NCI-H1436 treated with DMSO at 0.1 percent for 48 hours (cell line): ENCODE data around the gene DOK1.

Experiments used
- DNase-seq: peaks from one replicate; lab custom pipeline; 2025; lab: John Stamatoyannopoulos, UW

Gene DOK1

DNA sequence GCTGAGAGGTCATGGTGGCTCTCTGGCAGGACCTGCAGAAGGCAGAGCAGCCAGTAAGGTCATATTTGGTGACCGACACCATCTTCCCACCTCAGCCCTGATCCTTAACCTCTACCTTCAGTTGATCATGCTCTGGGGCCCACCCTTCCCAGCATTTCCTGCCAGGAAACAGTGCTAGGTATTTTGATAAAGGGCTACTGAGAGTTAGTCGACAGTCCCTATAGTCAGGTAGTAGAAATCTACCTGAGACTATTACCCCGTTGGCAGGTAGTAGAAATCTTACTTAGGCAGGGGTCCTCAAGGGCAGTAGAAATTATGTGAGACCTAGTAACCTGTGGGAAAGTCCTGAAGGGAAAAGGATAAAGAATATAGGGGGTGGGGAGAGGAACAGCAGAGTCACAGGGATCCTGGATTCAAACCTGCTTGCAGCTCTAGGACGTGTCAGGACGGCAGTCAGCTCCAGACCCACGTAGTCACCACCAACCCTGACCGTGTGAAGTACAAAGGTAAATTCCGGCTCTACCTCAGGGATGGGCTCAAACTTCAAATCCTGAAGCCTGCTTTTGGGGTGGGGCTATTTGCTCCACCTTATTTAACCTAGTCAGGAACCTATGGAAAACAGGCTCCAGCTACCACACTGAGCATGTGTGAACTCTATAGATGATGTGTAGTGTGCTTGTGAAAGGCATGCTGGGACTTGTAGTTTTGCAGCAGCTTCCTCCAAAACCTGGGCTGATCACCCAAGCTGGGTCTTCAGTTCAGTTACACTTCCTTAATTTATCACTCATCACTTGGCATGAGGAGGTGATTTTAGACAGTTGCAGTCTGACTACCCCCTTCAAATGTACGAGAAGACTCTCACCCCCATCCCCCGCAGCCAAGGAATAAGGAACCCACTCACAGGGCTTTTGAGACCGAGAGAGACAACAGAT, 28.5 kb upstream of the DOK1 start, which contains the start of gene DQX1:
DQX1 (minus strand) TSS at position 515 of the 932 bp plus-strand sequence; CDS start at position 13, 502 bp downstream.
- no peak for DNase-seq

DNA sequence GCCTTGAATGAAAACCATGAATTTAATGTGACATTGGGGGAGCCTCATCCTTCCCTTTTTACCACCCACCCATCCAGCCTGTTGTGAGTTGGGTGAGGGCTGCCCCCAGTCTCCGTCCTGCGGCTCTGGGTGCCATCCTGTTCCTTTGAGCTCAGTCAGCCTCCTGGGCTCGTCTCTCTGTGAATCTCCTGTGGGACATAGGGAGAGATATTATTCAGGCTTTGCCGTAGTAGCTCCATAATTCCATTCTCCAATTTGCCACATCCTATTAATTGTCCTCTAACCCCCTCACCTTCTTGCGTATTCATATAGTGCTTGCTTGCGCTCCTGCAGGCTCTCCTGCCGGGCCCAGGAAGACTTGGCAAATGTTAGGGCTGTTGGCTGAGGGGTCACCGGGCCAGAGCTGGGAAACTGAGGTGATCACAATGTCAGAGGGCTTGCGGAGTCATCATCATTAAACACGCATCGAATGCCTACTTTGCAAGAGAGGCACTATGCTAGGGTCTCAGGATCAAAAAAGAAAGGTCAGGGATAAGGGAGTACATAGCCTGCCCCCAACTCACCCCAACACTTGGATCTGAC, 27.8 kb upstream of the DOK1 start:
- DNase-seq: no peak

DNA sequence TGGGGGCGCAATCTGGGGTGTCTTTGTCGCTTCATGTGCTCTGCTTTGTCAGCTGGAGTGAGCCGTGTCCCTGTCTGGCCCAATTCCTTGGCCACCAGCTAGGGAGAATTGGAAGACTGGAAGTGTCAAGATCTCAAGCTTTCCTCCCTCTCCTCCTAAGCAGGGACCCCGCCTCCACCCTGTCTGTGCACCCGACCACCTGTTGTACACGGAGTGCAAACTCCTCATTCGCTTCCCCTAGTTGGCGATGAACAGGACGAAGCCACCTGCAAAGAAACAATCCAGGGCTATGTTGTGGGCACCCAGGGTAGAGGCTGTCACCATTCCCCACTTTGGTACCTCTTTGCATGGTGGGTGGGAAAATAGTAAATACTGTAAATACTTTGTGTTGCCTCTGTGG, 26.8 kb upstream of the DOK1 start:
- no peak for DNase-seq

DNA sequence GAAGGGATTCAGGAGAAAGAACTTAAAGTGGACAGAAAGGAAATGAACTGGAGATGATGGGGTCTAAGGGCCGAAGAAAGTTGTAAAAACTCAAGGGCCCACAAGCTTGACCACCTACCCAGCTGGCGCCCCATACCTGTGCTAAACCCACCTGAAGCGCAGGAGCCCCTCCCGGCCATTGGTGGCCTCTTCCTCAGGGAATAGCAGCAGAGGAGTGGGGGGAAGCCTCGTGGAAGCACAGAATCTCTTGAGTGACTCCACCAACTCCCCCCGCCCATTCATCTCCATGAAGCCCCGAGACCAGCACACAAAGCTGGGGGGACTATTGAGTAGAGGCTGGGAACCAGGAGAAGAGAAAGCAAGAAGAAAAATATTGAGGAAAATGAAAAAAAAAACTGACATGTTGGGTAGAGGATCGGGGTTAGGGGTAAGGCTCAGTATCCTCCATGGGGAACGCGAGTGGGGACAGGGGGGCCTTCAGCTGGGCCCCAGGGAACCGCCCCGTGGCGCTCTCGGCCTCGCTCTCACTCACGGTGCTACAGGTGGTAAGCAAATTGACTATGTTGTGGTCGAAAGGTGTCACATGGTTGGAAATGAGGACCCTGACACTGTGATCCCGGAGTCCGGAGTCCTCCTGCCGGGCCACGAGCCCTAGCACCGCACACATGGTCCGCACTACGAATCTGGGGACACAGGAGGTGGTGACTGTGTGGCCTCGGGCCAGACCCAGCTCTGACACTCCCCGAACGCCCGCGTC, 25.7 kb upstream of the DOK1 start:
- no peak for DNase-seq

DNA sequence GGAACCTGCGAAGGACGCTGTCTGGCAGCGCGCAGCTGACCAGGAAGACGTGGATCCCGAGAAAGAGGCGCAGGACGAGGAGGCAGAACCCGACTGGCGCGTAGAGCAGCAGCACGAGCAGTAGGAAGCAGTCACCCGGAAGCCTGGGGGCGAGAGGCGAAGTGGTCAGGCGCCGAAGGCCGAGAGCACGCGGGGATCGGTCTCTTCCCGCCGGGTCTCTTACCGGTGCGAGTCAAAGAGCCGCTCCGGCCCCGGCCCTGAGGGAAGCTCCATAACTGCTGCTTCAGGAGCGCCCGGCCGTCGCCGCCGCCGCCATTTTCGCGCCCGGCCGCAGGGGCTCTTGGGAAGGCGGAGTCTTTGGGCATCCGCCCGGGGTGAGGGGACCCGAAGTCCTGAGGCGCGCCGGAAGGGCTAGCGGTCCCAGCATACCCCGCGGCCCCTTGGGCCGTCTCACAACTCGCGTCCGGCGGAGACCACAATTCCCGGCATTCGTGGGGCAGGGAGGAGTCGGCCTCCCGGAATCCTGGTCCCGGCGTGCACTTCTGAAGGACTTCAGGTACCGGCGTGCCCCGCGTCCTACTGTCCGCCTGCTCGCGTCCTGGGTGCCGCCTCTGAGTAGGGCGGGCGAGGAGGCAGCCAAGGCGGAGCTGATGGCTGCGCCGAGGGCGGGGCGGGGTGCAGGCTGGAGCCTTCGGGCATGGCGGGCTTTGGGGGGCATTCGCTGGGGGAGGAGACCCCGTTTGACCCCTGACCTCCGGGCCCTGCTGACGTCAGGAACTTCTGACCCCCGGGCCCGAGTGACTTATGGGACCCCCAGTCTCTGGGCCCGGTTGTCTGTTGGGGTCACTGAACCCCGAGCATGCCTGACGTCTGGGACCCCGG, 24.9 kb upstream of the DOK1 start, which contains the start of the genes AUP1 and HTRA2:
AUP1 (minus strand) TSS at position 350 of the 882 bp plus-strand sequence; CDS start at position 273, 77 bp downstream.
HTRA2 (plus strand) TSS at position 577 of the 882 bp plus-strand sequence; CDS start at position 651, 74 bp downstream.
- DNase-seq: peak; percentile 91

DNA sequence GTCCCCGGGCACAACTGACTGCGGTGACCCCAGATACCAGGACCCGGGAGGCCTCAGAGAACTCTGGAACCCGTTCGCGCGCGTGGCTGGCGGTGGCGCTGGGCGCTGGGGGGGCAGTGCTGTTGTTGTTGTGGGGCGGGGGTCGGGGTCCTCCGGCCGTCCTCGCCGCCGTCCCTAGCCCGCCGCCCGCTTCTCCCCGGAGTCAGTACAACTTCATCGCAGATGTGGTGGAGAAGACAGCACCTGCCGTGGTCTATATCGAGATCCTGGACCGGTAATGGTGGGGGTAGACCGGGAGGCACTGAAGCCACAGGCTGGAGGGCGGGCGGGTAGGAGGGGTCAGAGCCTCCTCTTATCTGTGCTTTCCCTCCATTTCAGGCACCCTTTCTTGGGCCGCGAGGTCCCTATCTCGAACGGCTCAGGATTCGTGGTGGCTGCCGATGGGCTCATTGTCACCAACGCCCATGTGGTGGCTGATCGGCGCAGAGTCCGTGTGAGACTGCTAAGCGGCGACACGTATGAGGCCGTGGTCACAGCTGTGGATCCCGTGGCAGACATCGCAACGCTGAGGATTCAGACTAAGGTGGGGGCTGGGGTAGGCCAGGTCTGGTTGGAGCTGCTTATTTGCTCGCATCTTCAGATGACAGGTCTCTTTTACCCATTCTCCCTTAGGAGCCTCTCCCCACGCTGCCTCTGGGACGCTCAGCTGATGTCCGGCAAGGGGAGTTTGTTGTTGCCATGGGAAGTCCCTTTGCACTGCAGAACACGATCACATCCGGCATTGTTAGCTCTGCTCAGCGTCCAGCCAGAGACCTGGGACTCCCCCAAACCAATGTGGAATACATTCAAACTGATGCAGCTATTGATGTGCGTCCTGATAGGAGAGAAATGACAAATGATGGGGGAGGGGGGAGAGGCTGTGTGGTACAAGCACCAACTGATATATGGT, 24.0 kb upstream of the DOK1 start:
- no peak for DNase-seq

DNA sequence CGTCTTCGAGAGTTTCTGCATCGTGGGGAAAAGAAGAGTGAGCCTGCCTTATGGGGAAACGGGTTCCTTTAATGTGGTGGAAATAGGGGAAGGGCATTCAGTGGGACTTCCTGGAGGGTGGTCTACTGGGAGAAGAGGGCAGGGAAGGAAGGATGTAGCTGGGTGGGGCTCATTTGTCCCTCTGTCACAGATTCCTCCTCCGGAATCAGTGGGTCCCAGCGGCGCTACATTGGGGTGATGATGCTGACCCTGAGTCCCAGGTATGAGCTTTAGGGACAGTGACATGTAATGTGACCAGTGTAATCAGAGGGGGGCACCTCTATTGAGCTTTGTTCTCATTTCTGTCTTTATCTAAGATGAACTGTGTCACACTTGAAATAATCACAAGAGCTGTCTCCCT, 22.9 kb upstream of the DOK1 start:
- DNase-seq: no peak

DNA sequence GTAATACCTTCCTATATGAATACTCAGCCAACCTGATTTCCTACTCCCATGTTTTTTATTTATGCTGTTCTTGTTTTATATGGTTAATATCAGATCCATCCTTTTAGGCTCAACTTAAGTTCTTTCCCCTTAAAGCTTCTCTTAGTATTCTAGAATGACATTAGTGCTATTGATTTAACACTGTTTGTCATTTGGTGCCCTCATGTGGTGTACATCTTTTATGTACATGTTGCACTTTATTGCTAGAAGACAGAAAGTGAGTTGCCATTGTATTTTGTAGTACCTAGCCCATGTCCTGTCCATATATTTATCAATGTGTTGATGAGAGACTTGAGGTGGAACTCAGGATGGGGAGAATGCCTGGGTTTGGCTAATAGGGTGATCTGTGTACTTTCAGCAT, 22.3 kb upstream of the DOK1 start:
- DNase-seq: no peak

DNA sequence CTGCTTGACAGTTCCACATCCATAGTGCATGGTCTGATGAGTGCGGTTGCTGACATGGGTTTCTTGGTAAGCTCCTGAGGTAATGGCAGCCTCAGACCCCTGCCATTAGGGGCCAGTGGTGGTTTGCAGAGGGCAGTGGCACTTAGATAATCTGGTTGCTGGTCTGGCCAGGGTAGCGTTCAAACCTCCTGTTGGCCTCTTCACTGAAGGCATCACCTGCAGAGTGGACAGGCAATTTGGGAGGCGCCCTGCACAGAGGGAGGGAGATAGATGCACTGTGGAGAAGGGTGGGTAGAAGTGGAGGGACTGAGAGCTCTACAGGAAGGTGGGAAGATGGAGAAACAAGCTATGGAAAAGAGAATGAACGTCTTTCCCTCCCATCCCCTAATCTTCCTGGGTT, 21.1 kb upstream of the DOK1 start:
- DNase-seq: no peak

DNA sequence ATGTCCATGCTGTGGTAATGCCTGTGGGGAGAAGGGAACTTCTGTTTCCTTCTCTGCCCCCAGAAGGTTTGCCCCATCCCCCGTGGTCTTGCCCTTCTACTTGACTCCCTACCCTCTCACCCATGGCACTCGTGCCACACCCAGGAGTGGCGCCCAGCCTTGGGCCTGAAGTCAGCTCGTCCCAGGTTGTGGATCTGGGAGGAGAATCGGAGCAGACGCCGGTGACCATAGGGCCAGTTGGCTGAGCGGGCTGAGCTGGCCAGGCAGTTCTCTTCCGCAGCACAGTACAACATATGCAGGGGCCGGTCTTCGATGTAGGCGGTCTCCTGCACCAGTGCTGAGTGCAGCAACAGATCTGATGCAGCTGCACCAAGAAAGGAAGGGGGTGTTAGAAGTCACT, 20.1 kb upstream of the DOK1 start:
- DNase-seq: no peak

DNA sequence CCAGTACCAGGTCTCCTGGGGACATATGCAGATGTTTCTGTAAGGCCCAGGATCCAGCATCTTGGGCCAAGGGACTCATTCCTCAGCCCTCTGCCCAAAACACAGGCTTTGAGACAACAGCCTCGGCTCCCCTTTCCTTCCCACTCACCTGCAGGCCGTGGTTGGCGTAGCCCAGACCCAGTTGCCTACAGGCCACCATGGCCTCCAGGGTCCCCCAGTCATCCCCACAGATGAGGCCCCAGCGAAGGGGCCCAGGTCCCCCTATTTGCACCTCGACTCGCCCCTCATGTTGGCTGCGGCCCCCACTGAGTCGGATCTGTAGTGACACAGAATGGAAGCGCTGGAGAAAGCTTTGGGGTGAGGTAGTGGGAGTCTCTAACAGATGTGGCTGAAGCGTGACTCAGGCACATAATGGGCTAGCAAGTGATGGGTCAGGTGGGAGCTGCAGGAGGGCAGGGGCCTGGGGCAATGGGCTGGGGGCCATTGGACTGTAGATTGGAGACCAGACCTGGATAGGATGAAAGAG, 19.0 kb upstream of the DOK1 start:
- DNase-seq: no peak

DNA sequence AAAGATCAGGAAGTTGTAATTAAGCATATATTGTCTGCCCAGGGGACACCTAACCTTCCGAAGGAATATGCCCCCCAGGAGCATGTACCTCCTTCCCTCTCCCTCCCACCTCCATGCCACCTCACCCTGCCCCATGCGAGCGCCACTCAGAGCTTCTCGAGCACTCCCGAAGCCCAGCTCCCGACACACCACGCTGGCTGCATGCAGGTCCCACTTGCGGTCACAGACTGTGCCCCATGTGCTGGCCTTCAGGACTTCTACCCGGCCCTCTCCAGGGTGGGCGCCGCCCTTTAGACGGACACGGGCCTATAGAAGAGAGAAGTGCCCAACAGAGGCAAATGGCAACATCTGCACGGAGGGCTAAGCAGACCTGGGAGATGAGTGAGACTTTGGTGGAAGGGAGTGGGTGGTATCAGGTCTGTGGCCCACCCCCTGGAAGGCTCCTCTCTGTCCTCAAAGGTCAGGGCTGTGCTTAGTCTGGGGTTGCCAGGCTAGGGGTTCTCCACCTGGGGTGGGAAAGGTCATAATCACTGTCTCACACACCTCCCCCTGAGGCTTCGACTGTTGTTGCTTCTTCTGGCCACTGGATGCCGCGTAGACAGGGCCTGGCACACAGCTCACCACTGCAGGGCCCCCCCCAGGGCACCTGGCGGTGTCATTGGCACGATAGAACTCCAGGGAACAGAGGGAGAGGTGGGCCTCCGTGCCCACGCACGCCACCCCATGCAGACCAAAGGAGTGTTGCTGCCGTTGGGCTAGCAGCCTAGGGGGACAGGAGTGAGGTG, 18.2 kb upstream of the DOK1 start:
- no peak for DNase-seq

DNA sequence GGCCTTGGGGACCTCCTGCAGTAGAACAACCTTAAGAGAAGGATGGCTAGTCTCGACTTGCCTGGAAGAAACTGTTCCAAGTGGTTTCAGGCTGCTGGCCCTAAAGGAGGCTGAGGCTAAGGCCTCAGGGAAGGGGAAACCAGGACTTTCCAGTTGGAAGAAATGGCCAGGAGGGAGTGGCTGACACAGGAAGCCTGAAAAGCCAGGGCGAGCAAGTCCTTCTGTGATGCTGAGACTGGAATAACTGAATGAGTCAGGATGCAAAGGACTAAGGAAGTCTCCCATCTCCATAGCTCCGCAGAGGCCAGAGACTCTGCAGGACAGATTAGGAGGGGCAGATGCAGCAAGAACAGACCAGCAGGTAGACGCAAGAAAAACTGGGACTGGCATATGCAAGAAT, 17.4 kb upstream of the DOK1 start:
- no peak for DNase-seq

DNA sequence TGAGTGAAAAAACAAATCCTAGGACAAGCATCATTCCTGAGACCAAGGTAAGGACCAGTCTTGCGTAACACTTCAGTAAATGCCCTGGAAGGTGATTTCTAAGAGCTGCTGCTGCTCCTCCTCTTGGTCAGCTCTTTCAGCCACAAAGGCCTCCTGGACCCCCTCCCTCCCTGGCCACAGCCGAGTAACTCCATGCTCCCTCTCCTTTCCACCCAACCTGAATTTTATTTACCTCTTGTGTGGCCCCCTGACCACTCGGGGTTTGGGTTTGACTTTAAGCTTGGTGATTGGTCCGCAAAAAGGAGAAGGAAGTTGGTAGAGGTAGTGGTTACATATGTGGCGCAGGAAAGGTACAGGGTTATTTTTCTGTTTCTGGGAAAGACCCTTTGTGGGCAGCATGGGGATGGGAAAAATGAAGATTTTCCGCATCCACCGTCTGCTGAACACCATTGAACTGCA, 15.6 kb upstream of the DOK1 start:
- no peak for DNase-seq

DNA sequence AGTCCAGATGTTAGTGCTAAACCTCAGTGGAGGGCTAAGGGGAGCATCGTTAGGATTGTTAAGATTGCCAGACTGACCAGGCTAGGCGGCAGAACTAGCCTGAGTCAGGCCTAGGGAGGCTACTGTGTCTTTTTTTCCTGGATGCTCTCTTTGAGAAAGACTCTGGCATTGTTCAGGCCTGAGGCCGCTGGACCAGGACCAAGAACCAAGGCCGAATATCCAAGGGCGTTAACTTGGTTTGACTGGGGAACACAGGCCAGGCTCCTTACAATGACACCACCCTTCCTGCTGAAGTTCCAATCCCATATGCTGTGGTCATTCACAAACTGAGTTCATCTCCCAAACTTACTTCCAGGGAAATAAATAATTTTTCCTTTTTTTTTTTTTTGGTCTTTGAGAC, 14.2 kb upstream of the DOK1 start:
- DNase-seq: no peak

DNA sequence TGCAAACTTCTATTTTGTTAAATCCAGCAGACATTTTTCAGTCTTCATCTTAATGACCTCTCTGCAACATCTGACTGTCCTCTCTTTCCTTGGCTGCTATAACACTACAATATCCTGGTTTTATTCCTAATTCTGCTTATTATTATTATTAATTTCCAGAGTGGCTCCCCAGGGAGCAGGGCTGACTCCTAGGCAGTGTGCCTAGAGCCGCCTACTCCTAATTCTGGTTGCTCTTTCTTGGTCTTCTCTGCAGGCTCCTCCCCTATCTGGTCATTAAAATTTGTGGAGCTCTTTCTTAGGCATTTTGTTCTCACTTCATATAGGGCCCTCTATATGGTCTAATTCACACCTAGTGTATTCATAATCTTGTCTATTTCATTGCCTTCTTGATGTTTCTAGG, 11.5 kb upstream of the DOK1 start:
- DNase-seq: no peak

DNA sequence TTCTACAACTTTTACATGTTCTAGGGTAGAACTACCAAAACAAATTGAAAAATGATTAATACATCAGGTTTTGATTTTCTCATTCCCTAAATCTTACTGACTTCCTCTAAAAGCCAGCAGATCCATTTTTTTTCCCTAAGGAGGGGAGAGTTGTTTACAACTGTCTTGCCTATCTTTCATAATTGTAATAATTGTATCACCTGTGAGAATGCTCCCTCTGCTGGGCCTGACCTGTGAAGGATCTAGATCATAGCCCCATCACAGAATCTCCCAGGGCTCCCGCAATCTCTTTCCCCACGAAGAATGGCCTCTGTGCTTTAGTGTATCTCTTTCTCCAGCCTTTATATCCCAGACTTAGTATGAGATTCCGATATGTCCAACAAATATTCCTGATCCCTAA, 9.9 kb upstream of the DOK1 start:
- DNase-seq: no peak

DNA sequence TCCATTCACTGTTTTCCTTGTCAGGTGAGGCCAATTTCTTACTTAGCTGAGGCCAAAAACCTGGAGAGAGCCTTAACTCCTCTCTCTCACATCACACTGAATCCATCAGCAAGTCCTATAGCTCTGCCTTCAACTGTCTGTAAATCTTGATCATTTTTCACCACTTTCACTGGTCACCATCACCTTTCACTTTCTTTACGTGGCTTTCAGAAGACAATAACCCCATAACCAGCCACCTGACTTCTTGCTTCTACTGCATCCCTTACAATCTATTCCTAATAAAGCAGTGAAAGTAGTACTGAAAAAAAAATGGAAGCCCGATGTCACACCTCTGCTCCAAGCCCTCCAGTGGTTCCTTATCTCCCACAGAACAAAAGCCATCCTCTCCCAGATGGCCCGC, 8.5 kb upstream of the DOK1 start:
- DNase-seq: no peak

DNA sequence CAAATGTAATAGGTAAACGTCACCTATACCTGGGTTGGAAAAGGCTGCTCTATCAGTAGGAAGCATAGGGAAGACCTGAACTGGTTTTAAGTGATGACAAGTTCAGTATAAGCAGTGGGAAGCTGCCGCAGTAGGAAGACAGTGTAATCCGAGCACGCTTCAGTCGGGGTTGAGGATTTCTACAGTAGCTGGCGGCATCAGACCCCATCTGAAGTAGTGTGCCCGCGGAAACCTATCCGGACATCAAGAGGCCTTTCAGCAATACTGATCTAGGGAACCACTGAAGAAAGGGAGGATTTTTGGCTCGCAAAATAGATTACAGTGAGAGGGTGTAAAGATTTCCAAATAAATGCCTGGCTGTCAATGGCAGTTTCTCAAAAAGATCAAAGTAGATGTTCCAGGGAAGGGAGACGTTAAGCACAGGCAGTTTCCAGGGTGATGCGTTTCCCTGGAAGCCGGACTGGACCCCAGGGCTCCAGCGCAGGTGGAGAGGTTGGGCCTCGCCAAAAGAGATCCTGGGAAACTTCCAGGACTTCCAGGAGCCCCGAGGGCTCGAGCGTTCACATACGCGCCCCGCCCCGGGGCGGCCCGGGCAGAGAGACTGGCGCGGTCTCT, 6.1 kb upstream of the DOK1 start:
- no peak for DNase-seq
